GM19023 (cell line): ENCODE measurements around the gene PLEKHG4B.

Experiments used
- ATAC-seq: cut with Tn5 transposase; IDR thresholded peaks from one replicate; pipeline ENCODE4 v1.9.1; 2021; ENCODE audit warnings: mild to moderate bottlenecking, moderate library complexity; ENCODE audit not compliant: unreplicated experiment

Gene PLEKHG4B

DNA sequence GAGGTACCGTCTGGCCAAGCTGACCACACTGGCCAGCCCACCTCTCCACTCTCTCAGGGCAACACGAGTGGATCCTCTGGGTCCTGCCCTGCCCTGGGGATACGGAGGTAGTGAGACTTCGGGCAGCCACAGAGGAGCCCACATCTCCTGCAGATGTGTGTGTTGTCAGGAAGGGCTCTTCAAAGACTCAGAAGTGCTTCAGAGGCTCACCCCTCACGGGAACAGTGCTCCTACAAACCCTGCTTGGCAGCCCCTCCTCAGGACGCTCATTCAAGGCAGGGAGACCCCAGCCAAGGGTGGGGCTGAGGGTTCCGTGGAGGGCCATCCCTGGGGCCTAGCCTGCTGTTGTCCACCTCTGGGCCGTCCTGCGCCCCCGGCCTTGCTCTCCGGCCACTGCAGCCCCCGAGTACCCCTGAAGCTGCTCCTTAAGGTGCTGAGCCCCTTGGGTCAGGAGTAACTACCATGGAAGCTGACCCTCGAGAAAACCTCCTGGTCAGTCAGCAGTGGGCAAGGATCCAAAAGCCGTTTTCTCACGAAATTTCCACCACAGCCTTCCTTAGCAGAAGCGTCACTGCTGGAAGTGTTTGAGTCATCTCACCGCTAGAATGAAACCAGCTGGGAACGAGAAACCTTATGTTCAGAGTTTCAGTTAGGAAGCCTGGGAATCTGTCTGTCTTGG is 76.2 kb downstream of the PLEKHG4B start:
- no peak for ATAC-seq

DNA sequence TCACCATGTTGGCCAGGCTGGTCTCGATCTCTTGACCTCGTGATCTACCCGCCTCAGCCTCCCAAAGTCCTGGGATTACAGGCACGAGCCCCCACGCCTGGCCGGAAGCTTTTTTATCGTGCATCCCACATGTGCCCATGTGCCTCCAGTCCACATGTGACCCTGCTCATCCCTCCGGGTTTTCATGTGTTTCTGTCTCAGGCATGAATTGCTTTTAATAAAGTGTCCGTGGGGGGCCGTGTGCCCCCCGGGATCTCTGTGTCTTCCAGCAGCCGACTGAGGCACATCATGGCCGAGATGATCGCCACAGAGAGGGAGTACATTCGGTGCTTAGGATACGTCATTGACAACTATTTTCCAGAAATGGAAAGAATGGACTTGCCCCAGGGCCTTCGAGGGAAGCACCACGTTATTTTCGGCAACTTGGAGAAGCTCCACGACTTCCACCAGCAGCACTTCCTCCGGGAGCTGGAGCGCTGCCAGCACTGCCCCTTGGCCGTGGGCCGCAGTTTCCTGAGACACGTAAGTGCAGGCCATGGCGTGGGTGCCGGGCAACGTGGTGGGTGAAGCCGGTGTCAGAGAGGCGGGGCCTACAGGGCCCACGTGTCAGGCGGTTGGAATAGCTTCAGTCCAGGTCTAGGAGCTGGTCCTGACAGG is 77.2 kb downstream of the PLEKHG4B start:
- ATAC-seq, result no peak

DNA sequence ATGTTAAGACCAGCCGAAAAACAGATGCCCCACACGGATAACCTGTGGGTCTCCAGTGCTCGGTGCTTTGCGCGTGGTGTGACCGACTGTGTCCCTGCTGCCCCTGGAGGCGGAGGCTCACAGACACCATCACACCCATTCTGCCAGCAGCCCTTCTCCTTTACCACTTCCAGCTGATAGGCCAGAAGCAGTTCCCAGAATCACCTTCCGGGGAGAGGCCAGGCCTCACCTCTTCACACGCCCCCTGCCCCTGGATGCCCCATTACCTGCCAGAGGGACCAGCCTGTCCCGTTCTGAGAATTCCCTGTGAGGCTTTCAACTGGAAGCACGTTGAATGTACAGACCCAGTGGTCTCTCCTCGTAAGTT is 77.7 kb downstream of the PLEKHG4B start:
- ATAC-seq, result no peak

DNA sequence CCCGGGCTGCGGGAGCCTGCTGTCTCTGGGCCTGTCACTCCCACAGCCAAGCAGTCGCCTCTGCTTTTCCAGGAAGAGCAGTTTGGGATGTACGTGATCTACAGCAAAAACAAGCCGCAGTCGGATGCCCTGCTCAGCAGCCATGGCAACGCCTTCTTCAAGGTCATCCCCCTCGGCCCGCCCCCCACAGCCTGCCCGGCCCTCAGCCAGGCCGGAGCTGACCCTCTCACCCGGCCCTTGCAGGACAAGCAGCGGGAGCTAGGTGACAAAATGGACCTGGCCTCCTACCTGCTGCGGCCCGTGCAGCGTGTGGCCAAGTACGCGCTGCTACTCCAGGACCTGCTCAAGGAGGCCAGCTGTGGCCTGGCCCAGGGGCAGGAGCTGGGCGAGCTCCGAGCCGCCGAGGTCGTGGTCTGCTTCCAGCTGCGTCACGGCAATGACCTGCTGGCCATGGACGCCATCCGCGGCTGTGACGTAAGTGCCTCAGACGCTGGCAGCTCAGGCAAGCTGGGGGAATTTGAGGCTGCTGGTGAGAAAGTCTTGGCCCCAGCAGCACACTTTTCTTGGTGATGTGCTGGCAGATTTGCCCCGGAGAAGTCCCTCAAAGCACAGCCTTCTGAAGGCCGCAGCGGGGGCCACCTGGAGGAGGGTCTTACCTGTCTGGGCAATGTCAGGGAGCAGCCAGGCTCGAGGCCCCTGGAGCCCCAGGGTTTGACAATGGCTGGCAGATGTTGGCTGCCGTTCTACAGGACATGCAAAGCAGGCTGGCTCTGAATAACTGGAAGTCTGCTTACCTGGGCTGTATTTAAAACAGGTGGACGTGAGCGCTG is 79.2 kb downstream of the PLEKHG4B start:
- no peak for ATAC-seq

DNA sequence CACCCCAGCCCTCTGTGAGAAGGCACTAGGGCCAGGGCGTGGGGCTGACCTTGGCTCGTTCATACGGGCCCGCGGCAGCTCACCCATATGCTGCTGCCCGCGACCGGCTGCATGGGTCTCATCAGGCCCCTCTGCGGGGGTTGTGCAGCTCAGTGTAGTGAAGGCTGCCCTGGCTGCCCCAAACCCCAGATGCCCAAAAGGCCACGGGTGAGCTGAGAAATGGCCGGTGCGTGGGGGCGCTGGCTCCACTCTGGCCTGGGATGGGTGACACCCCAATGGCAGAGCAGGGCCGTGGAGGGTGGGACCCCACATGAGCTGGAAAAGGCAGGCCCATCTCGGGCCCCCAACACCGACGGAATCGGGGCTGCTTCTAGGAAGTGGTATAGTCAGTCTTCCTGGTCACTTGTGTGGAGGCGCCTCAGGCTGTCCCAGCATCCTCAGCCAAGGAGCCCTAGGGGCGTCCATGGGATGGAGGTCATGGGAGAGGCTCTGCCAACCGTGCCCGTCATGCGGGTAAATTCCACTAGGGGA is 79.9 kb downstream of the PLEKHG4B start:
- no peak for ATAC-seq

DNA sequence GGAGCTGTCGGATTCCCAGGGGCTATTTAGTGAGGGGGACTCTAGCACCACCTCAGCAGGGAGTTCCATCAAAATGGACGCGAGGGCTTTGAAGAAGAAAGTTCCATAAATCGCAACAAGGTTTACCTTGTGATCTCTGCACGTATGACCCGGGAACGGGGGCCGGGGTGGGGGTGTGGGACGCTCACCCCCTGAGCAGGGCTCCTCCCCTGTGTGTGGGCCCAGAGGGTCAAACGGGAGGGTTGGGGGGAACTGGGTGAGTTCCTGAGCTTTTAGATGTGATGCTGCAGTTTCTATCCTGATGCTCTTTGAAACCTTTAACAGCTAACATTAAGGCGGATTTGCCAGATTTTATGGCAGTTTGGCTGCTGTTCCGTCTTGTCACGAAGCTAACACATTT is 80.5 kb downstream of the PLEKHG4B start:
- no peak for ATAC-seq

DNA sequence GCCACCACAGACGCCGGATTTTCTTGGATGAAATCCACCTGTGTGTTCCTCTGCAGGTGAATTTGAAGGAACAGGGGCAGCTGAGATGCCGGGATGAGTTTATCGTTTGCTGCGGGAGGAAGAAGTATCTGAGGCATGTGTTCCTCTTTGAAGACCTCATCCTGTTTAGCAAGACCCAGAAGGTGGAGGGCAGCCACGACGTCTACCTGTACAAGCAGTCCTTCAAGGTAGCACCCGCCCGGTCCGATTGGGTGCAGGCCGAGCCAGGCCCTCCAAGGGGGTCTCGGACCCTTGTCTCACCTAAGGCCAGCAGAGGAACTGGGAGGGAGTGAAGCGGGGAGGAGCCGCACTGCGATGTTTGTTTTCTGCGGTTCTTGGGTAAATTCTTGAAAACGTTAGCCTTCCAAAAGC is 80.9 kb downstream of the PLEKHG4B start:
- no peak for ATAC-seq

DNA sequence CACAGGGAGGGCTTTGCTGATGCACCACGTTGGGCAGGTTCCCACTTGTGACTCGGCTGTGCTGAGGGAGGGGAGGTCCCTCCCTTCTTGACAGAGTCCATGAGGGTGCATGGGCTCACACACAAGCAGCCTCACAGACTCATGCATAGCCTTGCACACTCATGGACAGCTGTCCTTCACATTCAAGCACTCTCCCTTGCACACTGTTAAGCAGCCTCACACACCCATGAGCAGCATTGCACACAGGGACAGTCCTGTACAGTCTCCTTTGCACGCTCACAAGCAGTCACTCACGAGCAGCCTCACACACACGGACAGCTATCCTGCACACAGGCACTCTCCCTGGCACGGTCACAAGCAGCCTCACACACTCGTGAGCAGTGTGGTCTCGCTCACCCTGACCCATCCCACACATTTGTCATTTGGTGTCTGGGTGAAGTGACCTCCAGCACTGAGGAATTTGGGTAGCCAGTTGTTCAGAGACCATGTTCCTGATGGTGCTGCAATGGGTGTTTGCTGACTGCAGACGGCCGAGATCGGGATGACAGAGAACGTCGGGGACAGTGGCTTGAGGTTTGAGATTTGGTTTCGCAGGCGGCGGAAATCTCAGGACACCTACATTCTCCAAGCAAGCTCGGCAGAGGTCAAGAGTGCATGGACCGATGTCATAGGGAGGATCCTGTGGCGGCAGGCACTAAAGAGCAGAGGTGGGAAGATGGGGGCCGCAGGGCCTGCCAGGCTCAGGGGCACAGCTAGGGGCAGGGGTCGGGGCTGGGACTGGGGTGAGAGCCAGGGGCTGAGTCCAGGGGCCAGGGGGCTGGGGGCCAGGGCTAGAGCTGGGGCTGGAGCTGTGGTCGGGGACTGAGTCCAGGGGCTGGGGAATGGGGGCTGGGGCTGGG is 81.7 kb downstream of the PLEKHG4B start:
- no peak for ATAC-seq

DNA sequence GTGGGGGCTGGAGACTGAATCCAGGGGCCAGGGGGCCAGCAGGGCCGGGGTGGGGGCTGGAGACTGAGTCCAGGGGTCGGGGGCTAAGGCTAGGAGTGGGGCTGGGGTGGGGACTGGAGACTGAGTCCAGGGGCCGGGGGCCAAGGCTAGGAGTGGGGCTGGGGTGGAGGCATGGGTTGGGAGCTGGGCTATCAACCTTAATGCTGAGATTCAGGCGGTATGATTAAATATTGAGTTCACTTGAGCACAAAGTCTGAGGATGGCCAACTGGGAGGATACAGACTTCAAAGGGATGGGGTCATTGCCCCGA is 82.3 kb downstream of the PLEKHG4B start:
- no peak for ATAC-seq

DNA sequence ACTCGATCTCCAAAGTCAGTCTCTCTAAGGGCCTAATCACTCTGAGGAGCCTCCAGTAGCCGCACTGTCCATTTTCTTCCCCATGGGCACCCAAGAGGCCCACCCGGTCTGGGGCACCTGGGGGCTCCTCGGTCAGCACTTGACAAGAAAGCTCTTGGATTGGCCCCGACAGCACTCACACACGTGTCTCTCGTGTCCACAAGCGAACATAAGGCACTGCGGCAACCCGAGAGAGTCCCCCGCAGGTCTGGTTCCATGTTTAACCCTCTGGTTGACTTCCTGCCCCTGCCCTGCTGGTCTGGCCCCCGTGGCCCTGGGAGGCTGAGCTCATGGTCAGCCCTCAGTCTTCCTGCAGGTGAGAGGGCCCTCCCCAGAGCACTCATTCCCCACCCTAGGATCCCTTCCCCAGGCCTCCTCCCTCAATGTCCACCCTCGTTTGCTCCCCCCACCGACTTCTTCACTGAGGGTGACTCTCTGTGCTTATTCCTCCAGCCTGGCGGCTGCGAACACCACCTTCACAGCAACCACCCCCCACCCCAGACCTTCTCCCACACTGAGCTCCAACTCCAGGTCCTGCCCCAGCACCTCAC is 83.0 kb downstream of the PLEKHG4B start:
- no peak for ATAC-seq

DNA sequence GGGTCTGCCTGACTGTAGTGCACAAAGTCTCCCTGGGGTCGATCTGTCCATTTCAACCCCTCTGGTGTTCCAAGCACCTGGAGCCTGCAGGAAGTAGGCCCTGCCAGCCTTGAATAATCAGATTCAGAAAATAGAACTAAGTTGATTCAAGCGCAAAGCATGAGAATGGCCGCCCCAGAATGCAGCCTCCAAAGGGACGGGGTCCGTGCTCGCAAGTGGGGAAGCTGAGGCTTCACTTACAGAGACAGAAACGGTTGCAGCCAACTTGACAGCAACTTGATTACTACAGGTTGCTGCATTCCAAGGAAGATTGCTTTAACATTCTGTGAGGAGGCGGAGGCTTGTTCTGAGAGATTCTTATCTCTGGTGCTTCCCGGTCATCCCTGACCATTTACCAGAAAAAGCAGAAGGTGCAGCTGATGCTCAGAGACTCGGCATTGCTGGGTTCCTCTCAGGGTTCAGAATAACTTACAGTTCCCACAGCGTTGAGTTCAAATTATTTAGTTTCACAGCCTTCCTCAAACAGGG is 84.4 kb downstream of the PLEKHG4B start:
- no peak for ATAC-seq

DNA sequence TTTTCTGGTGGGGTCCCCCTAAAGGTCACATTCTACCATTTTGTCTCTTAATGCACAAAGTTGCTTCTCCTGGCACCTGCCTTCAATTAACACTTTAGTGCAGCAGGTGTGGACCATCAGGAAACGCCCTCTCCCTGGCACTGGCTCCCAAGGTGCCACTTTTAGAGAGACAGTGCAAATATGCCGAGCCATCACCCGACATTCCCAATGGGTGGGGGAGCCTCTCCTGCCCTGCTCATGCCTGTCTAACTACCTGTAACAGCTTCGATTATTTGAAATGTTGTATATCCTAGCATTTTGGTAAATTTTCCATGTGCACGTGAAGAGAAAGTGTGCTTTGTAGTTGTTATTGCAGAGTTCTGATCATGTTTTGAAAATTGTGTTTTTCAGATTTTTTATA is 86.1 kb downstream of the PLEKHG4B start:
- no peak for ATAC-seq

DNA sequence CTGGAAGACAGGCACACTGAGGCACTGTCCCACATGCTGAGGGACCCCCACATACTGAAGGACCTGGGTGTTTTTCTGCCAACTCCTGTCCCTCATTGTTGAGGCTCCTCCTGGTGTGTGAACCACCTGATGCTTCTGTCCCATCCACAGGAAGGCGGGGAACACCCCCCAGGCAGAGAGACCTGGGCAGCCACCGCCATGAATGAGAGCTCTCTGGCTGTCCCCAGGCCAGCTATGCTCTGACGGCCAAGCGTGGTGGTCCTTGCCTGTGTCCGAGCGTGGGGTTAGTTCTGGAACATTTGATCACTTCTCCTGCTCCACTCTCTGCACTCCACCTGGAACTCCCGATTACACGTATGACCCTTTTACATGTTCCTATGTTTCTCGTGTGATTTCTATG is 87.4 kb downstream of the PLEKHG4B start:
- no peak for ATAC-seq

DNA sequence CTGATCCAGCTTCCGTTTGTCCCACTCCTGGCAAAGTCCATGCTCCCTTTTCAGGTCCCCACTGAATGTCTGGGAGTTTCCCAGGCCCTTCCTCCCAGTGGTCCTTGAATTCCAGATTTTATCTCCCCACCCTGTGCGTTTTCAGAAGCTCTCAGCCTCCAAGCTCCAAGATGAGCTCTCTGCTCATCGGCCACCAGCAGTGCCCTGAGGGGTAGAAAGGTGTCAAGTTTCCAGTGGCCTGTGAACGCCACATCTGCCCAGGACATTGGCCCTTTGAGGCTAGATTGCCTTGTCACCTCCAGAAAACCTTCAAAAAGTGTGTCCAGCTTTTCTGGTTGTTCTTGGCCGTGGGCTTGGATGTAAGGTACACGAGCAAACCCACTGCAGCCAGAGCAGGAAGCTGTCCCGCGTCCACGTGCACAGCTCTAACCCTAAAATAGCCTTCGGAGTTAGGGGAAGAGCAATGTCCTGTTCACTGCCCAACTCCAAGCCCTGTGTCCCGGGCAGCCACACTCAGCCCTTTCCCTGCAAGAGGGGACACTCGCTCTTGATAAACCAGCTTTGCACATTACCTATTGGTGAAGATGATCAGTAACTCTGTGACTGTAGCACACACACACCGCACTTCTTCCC is 88.4 kb downstream of the PLEKHG4B start:
- ATAC-seq, result no peak

DNA sequence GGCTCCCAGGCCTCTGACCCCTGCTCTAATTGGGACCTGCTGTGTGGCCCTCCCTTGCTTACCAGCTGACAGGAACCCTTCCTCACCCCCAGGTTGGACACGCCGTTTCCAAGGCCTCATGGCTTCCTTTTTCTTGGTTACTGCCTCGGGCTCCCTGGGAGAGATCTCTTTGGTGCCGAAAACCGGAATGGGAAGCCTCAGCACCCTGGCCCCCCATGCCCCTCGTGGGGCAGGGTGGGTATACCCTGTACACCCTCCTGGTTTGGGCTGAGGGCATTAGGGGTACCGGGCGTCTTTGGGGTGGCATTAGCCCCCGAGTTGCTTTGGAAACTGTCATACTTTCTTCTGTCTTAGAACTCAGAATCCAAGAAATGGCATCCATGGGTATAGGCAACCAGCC is 89.2 kb downstream of the PLEKHG4B start:
- no peak for ATAC-seq

DNA sequence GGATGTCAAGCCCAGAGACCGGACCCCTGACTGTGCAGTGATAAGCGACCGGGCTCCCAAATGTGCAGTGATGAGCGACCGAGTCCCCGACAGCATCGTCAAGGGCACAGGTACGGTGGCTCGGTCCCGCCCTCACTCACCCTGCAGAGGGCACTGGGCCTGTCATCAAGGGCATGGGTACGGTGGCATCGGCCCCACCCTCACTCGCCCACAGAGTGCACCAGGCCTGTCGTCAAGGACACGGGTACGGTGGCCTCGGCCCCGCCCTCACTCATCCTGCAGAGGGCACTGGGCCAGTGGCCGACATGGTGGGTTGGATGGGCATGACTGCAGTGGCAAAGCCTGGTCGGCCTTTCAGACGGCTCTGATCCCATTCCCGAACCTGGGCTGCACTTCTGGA is 89.6 kb downstream of the PLEKHG4B start:
- ATAC-seq, result no peak

DNA sequence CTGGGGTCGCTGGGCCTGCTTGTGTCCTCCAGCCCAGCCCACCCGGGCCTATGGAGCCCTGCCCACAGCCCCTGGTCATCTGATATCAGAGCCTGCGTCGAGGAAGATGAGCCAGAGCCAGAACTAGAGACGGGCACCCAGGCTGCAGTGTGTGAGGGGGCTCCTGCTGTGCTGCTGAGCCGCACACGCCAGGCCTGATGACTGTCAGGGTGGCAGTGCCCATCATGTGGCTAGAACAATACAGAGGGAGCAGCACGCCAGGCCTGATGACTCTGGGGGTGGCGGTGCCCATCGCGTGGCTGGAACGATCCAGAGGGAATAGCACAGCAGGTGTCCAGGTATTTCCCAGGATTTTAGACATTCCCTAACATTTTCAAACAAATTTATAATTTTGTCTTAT is 90.2 kb downstream of the PLEKHG4B start:
- no peak for ATAC-seq

DNA sequence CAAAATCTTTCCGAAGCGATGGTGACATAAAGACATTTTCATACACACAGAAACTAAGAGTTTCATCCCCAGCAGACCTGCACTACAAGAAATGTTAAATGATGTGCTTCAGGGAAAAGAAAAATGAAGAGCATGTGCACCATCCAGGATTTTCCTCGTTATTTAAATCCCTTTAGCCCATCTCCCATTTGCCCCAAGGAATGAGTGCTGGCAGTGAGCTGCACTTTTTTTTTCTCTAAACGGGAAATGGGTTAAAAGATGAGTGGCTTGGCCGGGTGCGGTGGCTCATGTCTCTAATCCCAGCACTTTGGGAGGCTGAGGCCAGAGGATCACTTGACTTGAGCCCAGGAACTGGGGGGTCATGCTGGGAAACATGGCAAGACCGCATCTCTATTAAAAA is 92.5 kb downstream of the PLEKHG4B start:
- no peak for ATAC-seq

DNA sequence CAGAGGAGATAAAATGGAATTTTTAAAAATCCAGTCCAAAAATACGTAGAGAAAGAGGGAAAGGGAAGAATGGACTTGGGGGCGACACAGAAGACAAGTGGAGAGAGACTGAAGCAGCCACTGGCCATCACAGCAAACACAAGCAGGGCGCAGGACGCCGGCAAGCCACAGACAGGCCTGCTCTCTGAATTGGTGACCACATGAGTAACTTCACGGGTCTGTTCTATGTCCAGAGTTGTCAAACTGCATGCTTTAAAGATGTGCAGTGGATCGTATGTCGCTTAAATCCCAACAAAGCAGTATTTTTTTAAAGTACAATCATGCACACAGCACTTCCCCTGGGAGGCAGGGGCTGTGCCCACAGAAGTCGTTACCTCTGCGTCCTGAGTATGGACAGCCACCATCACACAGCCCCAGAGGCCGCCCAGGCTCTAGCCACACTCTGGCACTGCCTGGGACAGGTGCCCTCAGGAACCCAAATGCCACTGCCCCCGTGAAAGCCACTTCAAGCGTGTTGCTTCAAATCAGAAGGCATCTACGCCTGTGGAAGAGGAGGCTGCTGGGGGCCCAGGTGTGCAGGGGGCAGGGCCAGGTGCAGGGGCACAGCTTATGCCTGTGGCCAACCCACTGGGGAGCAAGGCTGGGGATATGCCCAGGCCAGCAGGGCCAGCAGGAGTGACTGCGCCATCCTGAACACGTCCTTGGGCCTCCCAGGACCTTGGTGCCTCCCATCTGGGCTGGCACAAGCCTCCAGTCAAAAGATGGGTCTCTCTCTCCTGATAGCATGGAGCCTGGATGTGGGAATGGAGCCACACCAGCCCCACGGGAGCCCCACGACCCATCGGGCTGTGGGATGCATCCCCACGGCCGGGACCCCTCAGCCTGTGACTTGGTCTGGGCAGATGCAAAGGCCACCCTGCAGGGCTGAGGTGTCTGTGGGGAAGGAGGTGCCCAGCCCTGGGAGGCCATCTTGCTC is 93.4 kb downstream of the PLEKHG4B start:
- ATAC-seq, result no peak
